ENCODE data around the gene PIGR.

PIGR gene

DNA sequence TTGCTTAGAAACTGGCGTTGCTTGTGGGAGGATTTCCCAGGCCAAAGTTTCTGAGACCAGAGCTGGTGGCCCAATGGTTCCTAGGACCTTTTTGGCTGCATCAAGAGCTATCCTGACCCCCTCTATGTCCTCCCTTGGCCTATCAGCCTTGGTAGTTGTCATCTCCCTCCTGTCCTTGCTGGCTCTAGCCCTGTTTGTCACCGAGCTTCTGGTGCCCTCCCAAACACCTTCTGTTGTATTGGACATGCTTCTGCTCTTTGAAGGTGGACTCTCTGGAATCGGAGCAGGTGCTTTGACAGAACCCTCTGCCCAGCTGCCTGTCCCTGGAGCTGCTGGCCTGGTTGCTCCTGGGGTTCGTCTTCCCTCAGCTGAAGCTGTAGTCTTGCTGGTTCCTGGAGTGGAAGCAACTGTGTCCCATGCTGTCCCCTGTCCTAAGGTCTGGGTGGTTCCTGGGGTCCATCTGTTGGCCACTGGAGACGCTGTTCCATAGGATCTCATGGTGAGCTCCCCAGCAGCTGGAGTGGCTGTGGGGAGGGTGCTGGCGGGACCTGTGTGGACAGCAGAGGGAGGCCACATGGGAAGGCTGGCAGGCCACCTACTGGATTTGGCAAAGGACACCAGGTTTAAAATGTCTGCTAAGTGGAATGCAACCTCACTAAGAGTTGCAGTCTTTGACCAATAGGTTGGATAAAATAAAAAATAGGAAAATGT is 14.6 kb upstream of the PIGR start:
- TF ChIP-seq, protein P1, sequence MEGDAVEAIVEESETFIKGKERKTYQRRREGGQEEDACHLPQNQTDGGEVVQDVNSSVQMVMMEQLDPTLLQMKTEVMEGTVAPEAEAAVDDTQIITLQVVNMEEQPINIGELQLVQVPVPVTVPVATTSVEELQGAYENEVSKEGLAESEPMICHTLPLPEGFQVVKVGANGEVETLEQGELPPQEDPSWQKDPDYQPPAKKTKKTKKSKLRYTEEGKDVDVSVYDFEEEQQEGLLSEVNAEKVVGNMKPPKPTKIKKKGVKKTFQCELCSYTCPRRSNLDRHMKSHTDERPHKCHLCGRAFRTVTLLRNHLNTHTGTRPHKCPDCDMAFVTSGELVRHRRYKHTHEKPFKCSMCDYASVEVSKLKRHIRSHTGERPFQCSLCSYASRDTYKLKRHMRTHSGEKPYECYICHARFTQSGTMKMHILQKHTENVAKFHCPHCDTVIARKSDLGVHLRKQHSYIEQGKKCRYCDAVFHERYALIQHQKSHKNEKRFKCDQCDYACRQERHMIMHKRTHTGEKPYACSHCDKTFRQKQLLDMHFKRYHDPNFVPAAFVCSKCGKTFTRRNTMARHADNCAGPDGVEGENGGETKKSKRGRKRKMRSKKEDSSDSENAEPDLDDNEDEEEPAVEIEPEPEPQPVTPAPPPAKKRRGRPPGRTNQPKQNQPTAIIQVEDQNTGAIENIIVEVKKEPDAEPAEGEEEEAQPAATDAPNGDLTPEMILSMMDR (IDR thresholded peaks at IDR 0.05; ENCODE audit: low read depth, low read length): no peak
- DNase-seq (ENCODE audit: extremely low read depth, low read depth): no peak

GRCh38 chr1:206958144-206958543 is 11.9 kb upstream of the PIGR start:
- no peak for DNase-seq (ENCODE audit: extremely low read depth, low read depth)
- TF ChIP-seq, protein P1 (IDR thresholded peaks at IDR 0.05; ENCODE audit: low read depth, low read length): no peak

GRCh38 chr1:206957639-206958038 is 11.4 kb upstream of the PIGR start:
- TF ChIP-seq, protein P1 (IDR thresholded peaks at IDR 0.05; ENCODE audit: low read depth, low read length): no peak
- DNase-seq (ENCODE audit: extremely low read depth, low read depth): no peak

- DNase-seq (ENCODE audit: extremely low read depth, low read depth): no peak
- TF ChIP-seq, protein P1 (IDR thresholded peaks at IDR 0.05; ENCODE audit: low read depth, low read length): no peak
Observed at GRCh38 chr1:206955476-206956451, 9.5 kb upstream of the PIGR start.

GRCh38 chr1:206954459-206955342 is 8.4 kb upstream of the PIGR start:
- no peak for DNase-seq (ENCODE audit: extremely low read depth, low read depth)
- TF ChIP-seq, protein P1 (IDR thresholded peaks at IDR 0.05; ENCODE audit: low read depth, low read length): no peak

GRCh38 chr1:206953626-206954025 is 7.4 kb upstream of the PIGR start:
- DNase-seq (ENCODE audit: extremely low read depth, low read depth): no peak
- TF ChIP-seq, protein P1 (IDR thresholded peaks at IDR 0.05; ENCODE audit: low read depth, low read length): no peak
